ENCODE measurements around the gene STX17. TPM values are rescaled to one million over a fixed set of nuclear protein-coding genes. Genes with fewer than 3 reads are reported as not detected.

Gene STX17
- total RNA-seq, 4 donors from 2014 or later: 24.3 to 43.1 (median 33.7) TPM

DNA sequence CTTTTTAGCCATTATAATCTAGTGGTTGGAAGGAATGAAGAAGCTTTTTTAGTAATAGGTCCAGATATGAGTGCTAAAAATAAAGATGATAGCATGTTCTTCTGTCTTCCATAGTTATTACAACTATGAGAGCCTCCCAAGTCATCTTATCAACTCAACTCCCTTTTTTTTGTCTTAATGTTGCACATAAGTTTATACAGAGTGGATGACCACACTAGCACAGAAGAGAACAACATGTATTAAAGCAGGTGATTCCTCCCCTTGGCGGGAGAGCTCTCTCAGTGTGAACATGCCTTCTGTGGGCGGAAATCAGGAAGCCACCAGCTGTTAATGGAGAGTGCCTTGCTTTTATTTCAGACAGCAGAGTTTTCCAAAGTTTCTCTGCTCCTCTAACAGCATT, 40.1 kb upstream of the STX17 start:
- H3K27ac ChIP-seq: no peak overlapping the region
- no peaks in the 10 kb centered on the region for H3K4me1 ChIP-seq
- H3K4me3 ChIP-seq: no peak overlapping the region
- no peaks in the 10 kb centered on the region for H3K27me3 ChIP-seq
- TF ChIP-seq, protein P1, sequence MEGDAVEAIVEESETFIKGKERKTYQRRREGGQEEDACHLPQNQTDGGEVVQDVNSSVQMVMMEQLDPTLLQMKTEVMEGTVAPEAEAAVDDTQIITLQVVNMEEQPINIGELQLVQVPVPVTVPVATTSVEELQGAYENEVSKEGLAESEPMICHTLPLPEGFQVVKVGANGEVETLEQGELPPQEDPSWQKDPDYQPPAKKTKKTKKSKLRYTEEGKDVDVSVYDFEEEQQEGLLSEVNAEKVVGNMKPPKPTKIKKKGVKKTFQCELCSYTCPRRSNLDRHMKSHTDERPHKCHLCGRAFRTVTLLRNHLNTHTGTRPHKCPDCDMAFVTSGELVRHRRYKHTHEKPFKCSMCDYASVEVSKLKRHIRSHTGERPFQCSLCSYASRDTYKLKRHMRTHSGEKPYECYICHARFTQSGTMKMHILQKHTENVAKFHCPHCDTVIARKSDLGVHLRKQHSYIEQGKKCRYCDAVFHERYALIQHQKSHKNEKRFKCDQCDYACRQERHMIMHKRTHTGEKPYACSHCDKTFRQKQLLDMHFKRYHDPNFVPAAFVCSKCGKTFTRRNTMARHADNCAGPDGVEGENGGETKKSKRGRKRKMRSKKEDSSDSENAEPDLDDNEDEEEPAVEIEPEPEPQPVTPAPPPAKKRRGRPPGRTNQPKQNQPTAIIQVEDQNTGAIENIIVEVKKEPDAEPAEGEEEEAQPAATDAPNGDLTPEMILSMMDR (IDR thresholded peaks at IDR 0.05): no peak
- TF ChIP-seq EP300 (IDR thresholded peaks at IDR 0.05) (no peak), POLR2A (IDR thresholded peaks at IDR 0.05) (no peak)
- WGBS, 2 donors: 60 to 69% methylated on average over 2 of the region's 2 CpGs
- no peaks in the 10 kb centered on the region for H3K36me3 ChIP-seq
- DNase-seq (ENCODE audit: low spot score in 2 of 2): no peak
- H3K9me3 ChIP-seq: no peaks in the 10 kb centered on the region

DNA sequence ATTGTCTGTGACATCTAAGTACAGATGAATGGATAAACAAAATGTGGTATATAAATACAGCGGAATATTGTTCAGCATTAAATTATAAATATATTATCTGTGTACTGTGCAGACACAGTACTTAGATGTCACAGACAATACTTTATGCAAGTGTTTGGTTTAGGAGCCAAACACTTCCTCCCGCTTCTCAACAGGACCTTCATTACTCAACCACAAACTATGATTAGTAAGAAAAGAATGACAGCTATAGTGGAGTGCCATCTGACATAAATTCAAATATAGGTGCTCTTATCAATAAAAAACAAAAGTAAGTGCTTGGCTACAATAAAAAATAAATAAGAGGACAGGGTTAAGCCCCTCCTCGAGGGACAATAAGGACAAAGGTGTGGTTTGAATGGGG, 38.9 kb upstream of the STX17 start:
- WGBS, 2 donors: 69 to 71% methylated on average over 3 of the region's 3 CpGs
- H3K4me3 ChIP-seq: no peak overlapping the region
- TF ChIP-seq, protein P1 (IDR thresholded peaks at IDR 0.05): no peak
- TF ChIP-seq EP300 (IDR thresholded peaks at IDR 0.05) (no peak), POLR2A (IDR thresholded peaks at IDR 0.05) (no peak)

DNA sequence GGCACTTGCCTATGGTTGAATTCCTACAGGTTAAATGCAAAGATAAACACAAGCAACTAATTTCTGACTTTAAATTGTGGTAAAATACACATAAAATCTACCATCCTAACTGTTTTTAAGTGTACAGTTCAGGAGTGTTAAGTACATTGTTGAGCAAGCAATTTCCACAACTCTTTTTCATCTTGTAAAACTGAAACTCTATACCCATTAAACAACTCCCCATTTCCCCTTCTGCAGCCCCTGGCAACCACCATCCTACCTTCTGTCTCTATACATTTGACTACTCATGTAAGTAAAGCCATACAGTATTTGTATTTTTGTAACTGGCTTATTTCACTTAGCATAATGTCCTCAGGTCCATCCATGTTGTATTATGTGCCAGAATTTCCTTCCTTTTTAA, 38.5 kb upstream of the STX17 start:
- no peaks in the 10 kb centered on the region for H3K4me1 ChIP-seq
- H3K27ac ChIP-seq: no peak overlapping the region
- DNase-seq (ENCODE audit: low spot score in 2 of 2): no peak
- TF ChIP-seq, protein P1 (IDR thresholded peaks at IDR 0.05): no peak
- TF ChIP-seq POLR2A (IDR thresholded peaks at IDR 0.05): no peak
- no peak for TF ChIP-seq EP300 (IDR thresholded peaks at IDR 0.05)
- H3K4me3 ChIP-seq: no peak overlapping the region
- H3K36me3 ChIP-seq: no peaks in the 10 kb centered on the region
- H3K27me3 ChIP-seq: no peaks in the 10 kb centered on the region
- H3K9me3 ChIP-seq: no peaks in the 10 kb centered on the region

More for the DNA sequence above, 38.9 kb upstream of the STX17 start:
- H3K36me3 ChIP-seq: no peaks in the 10 kb centered on the region
- no peaks in the 10 kb centered on the region for H3K27me3 ChIP-seq
- H3K27ac ChIP-seq: no peak overlapping the region
- no peaks in the 10 kb centered on the region for H3K9me3 ChIP-seq
- no peaks in the 10 kb centered on the region for H3K4me1 ChIP-seq
- no peak for DNase-seq (ENCODE audit: low spot score in 2 of 2)

DNA sequence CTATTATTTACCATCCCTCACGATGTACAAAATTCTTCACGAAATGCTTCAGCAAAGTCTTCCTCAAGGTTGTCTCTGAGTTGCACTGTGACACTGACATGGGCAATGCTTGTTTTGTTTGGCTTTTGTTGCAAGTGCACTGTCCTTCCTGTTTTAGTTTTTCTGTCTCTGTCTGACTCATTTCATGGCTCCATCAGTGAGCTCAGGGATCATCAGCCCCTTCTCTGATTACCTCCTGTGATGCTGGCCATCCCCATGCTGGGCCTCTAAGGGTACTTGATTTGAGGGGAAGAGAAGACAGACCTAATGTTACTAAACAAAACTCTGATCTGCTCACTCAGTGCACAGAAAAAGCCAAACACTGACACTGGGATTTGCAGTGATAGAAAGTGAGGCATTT, 37.6 kb upstream of the STX17 start:
- Histone ChIP-seq H3K27ac (no peak overlapping the region), H3K27me3 (no peaks in the 10 kb centered on the region), H3K9me3 (no peaks in the 10 kb centered on the region), H3K36me3 (no peaks in the 10 kb centered on the region), H3K4me3 (no peak overlapping the region), H3K4me1 (no peaks in the 10 kb centered on the region)
- DNase-seq (ENCODE audit: low spot score in 2 of 2): no peak
- TF ChIP-seq, protein P1 (IDR thresholded peaks at IDR 0.05): no peak
- TF ChIP-seq EP300 (IDR thresholded peaks at IDR 0.05) (no peak), POLR2A (IDR thresholded peaks at IDR 0.05) (no peak)
- WGBS, 2 donors: 84 to 88% methylated on average over 2 of the region's 2 CpGs

DNA sequence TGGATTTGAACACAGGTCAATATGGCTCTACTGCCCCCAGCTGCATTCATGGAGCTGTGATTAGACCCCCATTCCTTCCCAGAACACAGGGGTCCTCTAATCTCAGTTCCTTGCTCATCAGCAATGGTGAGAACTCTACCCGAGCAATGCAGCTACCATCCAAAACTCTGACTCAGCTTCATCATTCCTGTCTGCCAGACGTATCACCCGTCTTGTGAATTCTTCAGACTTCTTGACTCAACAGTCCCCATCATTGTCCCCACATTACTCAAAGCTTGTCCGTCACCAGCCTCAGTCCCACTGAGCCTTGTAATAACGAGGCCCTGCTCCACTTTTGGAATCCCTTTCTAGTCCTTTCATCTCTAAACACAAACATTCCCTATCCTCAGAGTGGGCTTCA, 36.3 kb upstream of the STX17 start:
- Histone ChIP-seq H3K27ac (no peak overlapping the region), H3K27me3 (no peaks in the 10 kb centered on the region), H3K9me3 (no peaks in the 10 kb centered on the region), H3K4me3 (no peak overlapping the region), H3K4me1 (no peaks in the 10 kb centered on the region), H3K36me3 (no peaks in the 10 kb centered on the region)
- no peak for DNase-seq (ENCODE audit: low spot score in 2 of 2)
- 68 to 80% methylated on average over 5 of the region's 5 CpGs for WGBS, 2 donors
- TF ChIP-seq, protein P1 (IDR thresholded peaks at IDR 0.05): no peak
- no peak for TF ChIP-seq EP300 (IDR thresholded peaks at IDR 0.05)
- TF ChIP-seq POLR2A (IDR thresholded peaks at IDR 0.05): no peak

Data from tibial nerve (tissue), 4 donors.